ENCODE data around the gene PCBP3. TPM values are rescaled to one million over a fixed set of nuclear protein-coding genes. Genes with fewer than 3 reads are reported as not detected.

PCBP3 gene
- total RNA-seq, 1 donor = 1.1 TPM

DNA sequence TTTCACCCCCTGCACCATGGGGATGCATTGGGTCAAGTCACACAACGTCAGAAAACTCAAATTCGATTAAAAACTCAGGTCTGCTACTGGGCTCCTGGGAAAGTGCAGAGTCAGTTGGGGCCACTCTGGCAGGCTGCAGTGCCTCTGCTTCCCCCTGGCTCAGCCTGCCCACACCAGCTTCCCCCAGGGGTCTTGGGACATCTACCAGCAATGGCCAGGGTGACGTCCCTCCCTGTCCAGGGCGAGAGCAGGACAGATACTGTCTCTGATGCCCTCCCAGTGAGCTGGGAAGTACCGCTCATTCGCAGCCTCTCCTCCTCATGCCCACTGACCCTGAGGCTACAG, 231.9 kb downstream of the PCBP3 start:
- Histone ChIP-seq H3K4me3 (ENCODE audit: insufficient read depth, low read length) (peak overlapping the region; percentile 68), H2AFZ (ENCODE audit: low read length) (no peak overlapping the region), H4K20me1 (ENCODE audit: insufficient read depth, low read length) (no peaks in the 10 kb centered on the region), H3K79me2 (ENCODE audit: insufficient read depth, low read length) (no peaks in the 10 kb centered on the region), H3K27ac (ENCODE audit: low read depth, low read length) (peak overlapping the region; percentile 71), H3K27me3 (ENCODE audit: insufficient read depth, low read length) (peaks cover 3% of the 10 kb centered on the region), H3K9me3 (ENCODE audit: low read depth, low read length) (no peaks in the 10 kb centered on the region), H3K36me3 (ENCODE audit: insufficient read depth, low read length) (no peaks in the 10 kb centered on the region), H3K4me1 (ENCODE audit: insufficient read depth, low read length) (peaks cover 27% of the 10 kb centered on the region), H3K4me2 (ENCODE audit: insufficient read depth, low read length) (peak overlapping the region; percentile 81)
- no peak for DNase-seq (ENCODE audit: insufficient read length, low spot score, missing footprints)
- TF ChIP-seq, protein P1, sequence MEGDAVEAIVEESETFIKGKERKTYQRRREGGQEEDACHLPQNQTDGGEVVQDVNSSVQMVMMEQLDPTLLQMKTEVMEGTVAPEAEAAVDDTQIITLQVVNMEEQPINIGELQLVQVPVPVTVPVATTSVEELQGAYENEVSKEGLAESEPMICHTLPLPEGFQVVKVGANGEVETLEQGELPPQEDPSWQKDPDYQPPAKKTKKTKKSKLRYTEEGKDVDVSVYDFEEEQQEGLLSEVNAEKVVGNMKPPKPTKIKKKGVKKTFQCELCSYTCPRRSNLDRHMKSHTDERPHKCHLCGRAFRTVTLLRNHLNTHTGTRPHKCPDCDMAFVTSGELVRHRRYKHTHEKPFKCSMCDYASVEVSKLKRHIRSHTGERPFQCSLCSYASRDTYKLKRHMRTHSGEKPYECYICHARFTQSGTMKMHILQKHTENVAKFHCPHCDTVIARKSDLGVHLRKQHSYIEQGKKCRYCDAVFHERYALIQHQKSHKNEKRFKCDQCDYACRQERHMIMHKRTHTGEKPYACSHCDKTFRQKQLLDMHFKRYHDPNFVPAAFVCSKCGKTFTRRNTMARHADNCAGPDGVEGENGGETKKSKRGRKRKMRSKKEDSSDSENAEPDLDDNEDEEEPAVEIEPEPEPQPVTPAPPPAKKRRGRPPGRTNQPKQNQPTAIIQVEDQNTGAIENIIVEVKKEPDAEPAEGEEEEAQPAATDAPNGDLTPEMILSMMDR (IDR thresholded peaks at IDR 0.05; ENCODE audit: extremely low read depth, low read depth, low read length) = no peak

DNA sequence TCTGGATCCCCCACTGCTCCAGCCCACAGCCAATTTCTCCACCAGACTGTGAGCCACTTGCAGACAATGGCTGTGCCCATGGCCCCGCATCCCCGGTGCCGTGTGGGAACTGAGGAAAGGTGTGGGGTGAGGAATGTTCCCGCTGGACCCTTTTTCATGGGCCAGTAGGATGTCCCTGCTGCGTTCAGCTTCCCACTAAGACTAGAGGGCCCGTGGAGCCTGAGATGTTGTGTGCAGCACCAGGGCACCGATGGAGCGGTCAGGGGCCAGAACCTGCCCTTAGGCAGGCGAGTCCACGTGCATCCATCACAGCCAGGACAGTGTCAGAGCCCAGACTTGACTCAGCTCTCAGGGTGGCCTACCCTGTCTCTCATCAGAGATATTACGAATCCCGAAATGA, 232.4 kb downstream of the PCBP3 start:
- H4K20me1 ChIP-seq (ENCODE audit: insufficient read depth, low read length) = no peaks in the 10 kb centered on the region
- H3K9me3 ChIP-seq (ENCODE audit: low read depth, low read length) = no peaks in the 10 kb centered on the region
- H3K27ac ChIP-seq (ENCODE audit: low read depth, low read length) = peak overlapping the region; percentile 71
- H3K4me3 ChIP-seq (ENCODE audit: insufficient read depth, low read length) = no peak overlapping the region
- H3K79me2 ChIP-seq (ENCODE audit: insufficient read depth, low read length) = no peaks in the 10 kb centered on the region
- H2AFZ ChIP-seq (ENCODE audit: low read length) = no peak overlapping the region
- H3K27me3 ChIP-seq (ENCODE audit: insufficient read depth, low read length) = peaks cover 3% of the 10 kb centered on the region
- TF ChIP-seq, protein P1 (IDR thresholded peaks at IDR 0.05; ENCODE audit: extremely low read depth, low read depth, low read length) = no peak
- H3K36me3 ChIP-seq (ENCODE audit: insufficient read depth, low read length) = no peaks in the 10 kb centered on the region
- DNase-seq (ENCODE audit: insufficient read length, low spot score, missing footprints) = no peak
- peaks cover 24% of the 10 kb centered on the region for H3K4me1 ChIP-seq (ENCODE audit: insufficient read depth, low read length)
- H3K4me2 ChIP-seq (ENCODE audit: insufficient read depth, low read length) = peak overlapping the region; percentile 81

DNA sequence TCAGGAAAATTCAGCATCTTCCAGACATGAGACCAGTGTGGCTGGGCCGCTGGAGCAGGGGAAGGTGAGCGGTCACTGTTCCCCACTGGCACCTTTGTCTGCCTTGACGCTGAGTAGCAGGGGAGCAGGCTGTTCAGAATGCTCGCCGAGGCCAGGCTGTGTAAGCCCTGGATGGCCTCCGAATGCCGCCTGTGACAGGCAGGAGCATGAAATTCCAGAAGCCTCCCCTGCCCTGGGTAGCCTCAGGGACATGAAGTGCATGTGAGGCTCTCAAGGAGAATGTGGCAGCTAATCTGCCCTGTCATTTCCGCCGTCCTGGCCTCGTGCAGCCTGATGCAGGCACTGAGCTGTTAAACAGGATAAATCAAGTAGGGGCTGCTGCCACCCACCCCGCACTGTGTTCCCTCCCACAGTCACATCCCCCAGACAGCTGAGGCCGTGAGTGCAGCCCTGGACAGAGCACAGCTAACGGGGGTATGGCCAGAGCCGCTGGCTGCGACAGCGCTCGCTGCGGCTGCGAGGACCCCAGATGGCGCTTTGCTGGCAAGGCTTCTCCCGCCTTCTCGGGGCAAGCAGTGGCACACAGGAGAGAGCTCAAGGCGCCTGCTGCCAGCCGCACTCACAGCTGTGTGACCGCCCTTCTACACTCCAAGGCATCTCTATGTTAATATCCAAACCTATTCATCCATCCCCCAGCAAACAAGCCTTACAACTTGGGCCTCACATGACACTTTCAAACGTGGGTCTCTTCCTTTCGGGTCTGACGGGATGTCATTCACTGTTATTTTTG, 233.1 kb downstream of the PCBP3 start:
- Histone ChIP-seq H3K4me1 (ENCODE audit: insufficient read depth, low read length) (peaks cover 24% of the 10 kb centered on the region), H3K36me3 (ENCODE audit: insufficient read depth, low read length) (no peaks in the 10 kb centered on the region), H3K4me3 (ENCODE audit: insufficient read depth, low read length) (no peak overlapping the region), H3K9me3 (ENCODE audit: low read depth, low read length) (no peaks in the 10 kb centered on the region), H3K27me3 (ENCODE audit: insufficient read depth, low read length) (peaks cover 3% of the 10 kb centered on the region), H4K20me1 (ENCODE audit: insufficient read depth, low read length) (no peaks in the 10 kb centered on the region), H3K79me2 (ENCODE audit: insufficient read depth, low read length) (no peaks in the 10 kb centered on the region), H2AFZ (ENCODE audit: low read length) (no peak overlapping the region), H3K27ac (ENCODE audit: low read depth, low read length) (peak overlapping the region; percentile 71), H3K4me2 (ENCODE audit: insufficient read depth, low read length) (no peak overlapping the region)
- TF ChIP-seq, protein P1 (IDR thresholded peaks at IDR 0.05; ENCODE audit: extremely low read depth, low read depth, low read length) = no peak
- no peak for DNase-seq (ENCODE audit: insufficient read length, low spot score, missing footprints)

DNA sequence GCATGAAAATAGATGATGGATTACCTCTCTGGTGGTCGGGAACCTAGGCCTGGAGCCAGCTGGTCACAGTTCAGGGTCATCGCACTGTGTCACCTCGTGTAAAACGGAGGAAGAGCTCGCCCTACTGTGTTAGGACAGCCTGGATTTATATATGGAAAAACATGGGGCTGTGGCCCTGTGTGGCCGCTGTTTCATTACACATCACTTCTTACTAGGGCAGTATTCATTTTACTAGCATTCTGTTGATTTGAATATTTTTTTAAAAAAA, 233.6 kb downstream of the PCBP3 start:
- Histone ChIP-seq H3K9me3 (ENCODE audit: low read depth, low read length) (no peaks in the 10 kb centered on the region), H3K27me3 (ENCODE audit: insufficient read depth, low read length) (peaks cover 3% of the 10 kb centered on the region), H2AFZ (ENCODE audit: low read length) (no peak overlapping the region), H3K79me2 (ENCODE audit: insufficient read depth, low read length) (no peaks in the 10 kb centered on the region), H3K4me2 (ENCODE audit: insufficient read depth, low read length) (no peak overlapping the region), H3K4me1 (ENCODE audit: insufficient read depth, low read length) (peaks cover 24% of the 10 kb centered on the region), H3K4me3 (ENCODE audit: insufficient read depth, low read length) (no peak overlapping the region), H3K36me3 (ENCODE audit: insufficient read depth, low read length) (no peaks in the 10 kb centered on the region), H3K27ac (ENCODE audit: low read depth, low read length) (no peak overlapping the region), H4K20me1 (ENCODE audit: insufficient read depth, low read length) (no peaks in the 10 kb centered on the region)
- no peak for DNase-seq (ENCODE audit: insufficient read length, low spot score, missing footprints)
- TF ChIP-seq, protein P1 (IDR thresholded peaks at IDR 0.05; ENCODE audit: extremely low read depth, low read depth, low read length) = no peak
